Tongue (tissue), 2 donors: Measurements from ENCODE around the gene MAB21L2. TPM values are rescaled to one million over a fixed set of nuclear protein-coding genes. Genes with fewer than 3 reads are reported as not detected.
"Not testable (repeated sequence)": the region's sequence is repeated elsewhere in the genome, so short reads cannot be mapped to it uniquely, and the experiment has no call there.

Experiments used
- DNase-seq: peaks from one replicate; pipeline ENCODE4 v3.0.0-alpha.2; 2015
- total RNA-seq: library from RNA; depleted of rRNA; stranded (reverse); fragments of >200 nt; gene quantifications from one replicate; pipeline ENCODE4 v1.2.3, GENCODE V29; 2014

Gene MAB21L2
- total RNA-seq: 0.10 TPM

DNA sequence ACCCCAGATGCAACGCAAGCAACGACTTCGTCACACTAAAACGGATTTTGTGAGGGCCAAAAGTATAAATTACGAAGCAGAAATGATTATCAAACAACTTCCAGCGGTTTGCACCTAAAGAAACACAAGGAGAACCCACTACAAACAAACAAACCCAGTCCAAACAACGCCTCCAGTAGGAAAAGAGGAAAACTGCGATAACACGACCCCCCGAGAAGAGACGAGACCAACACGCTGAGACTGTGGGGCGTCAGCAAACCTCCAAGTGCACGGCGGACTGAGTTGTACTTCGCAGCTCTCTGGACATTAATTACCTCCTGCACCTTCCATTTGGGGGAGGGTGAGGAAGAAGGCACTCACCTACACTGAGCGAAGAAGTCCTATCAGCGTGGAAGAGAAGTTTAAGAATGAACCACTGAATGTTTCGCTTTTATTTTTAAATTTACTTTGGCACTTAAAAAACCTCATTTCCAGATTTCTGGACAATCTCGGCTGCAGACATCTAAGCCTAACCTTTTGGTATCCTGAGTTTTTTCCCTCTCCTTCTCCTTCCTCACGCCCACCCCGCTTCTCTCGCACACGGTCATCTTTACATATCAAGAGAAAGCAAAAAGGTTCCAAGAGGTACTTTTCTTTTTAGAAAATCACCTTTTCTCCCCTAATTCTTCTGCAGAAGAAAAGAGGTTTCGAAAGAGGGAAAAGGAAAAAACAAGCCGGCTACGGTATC, at the start of gene MAB21L2:
TSS of gene MAB21L2 (plus strand) at position 6 of the 727 bp plus-strand sequence. CDS start 879 bp downstream, outside the sequence.
- DNase-seq: no peak

DNA sequence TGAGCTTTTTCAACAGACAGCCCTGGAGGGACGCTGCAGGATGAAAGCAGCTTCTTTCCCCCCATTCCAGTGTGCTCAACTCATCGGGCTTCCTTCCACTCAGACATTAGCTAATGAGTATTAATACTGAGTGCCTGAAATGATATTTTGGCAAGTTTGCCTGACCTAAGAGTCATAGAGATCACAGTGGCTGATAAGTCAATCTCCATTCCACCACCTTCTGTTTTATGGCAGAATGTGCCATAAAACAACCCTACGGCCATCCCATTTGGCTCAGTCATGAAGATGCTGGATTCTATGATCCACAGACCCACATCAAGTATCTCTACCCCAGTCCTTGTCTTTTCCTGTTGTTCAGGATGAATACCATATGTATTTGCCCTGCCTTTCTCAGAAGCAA, 48.3 kb upstream of the MAB21L2 start:
- no peak for DNase-seq

DNA sequence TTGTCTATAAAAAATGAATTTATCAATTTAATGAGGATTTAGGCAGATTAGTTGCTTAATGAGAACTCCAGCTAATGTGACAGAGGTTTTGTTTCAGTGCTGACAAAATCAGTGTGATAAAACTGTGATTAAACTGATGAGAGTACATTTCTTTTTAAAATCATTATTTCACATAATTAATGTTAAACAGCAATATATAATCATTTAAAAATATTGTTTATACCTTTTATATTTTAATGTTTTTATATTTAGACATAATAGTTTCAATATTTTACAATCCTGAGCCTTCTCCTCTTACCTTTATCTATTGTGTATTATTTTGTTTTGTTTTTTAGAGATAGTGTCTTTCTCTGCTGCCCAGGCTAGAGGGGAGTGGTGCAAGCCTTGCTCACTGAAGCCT, 47.1 kb upstream of the MAB21L2 start:
- no peak for DNase-seq

DNA sequence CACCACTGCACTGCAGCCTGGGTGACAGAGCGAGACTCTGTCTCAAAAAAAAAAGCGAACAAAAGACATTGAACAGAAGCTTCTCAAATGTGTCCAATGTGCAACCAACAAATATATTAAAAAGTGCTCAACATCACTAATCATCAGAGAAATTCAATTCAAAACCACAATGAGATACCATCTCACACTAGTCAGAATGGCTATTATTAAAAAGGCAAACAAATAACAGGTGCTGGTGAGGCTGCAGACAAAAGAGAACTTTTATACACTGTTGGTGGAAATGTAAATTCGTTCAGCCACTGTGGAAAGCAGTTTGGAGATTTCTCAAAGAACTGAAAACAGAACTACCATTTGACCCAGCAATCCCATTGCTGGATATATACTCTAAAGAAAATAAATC, 44.0 kb upstream of the MAB21L2 start:
- not testable (repeated sequence) for DNase-seq

DNA sequence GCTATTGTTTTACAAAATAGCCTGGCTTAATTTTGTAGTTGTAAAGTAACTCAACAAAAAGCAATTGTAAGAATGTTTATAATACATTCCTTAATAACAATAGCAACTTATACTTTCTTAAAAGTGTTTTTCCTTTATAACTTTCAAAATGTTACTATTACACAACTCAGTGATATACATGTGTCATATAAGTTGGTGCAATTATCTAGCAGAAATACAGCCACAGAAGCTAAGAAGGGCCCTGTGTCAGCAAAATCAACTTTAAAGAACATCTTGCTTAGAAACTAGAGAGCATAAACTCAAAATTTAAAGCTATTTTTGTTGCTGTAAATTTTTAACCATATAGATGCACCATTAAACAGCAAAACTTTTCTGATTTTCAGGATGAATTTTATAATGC, 41.4 kb upstream of the MAB21L2 start:
- no peak for DNase-seq

DNA sequence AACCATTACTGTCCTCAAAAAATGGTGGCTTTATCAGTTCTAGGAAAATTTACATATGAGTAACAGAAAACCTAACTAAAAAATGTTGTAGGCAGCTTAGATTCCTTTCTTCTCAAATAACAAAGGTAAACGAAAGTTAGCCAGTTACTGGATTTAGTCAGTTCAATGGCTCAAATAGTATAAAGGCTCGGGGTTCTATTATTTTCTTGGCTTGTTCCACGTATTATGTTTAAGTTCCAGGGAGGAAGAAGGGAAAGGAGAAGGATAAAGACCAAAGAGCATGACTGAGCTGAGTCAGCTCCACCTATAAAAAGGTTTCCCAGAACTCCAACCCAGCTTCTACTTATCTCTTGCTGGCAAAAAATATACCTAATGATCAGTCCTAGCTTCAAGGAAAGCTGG, 41.0 kb upstream of the MAB21L2 start:
- DNase-seq: no peak

DNA sequence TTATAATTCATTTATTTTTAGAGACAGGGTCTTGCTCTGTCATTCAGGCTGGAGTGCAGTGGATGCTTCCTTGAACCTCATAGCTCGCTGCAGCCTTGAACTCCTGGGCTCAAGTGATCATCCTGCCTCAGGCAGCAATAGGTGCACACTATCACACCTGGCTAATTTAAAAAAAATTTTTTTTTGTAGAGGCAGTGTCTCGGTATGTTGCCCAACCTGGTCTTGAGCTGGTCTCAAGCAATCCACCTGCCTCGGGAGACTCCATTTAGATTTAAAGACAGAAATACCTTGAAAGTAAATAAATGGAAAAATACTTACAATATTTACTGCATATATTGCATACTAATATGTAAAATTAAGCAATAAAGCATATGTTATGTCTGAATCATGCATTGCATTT, 40.3 kb upstream of the MAB21L2 start:
- no peak for DNase-seq

DNA sequence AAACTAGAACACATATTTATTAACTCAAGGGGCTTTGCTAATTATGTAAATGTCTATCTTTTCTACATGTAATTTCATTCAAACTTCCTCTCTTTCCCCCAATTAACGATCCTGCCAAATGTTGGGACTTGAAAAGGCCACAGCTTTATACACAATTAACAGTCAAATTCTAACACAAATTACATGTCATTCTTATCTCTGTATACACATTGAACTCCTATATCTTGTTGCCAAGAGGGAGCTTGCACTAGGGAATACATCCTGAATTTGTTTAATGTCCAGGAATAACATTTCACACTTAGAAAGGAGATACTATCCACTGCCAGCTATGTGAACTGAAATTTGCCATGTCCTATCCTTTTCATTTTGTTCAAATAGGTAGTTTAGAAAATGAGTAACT, 38.9 kb upstream of the MAB21L2 start:
- no peak for DNase-seq

DNA sequence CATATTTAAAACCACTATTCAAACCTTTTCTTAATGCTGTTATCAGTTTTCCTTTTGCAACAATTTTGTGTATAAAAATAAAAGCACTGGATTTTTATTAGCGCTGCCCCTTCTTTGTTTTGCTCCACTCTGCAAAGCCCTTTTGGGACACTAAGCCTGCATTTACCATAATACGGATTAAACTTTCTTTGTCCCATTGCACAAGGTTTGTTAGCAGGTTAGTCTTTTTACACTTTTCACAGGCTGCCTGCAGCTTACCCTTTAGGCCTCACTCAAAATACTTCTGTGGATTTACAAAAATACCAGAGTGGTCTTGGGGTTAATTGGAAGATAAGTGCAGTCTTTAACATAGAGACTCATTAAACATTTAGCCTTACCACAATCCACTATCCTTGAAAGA, 35.7 kb upstream of the MAB21L2 start:
- DNase-seq: no peak

DNA sequence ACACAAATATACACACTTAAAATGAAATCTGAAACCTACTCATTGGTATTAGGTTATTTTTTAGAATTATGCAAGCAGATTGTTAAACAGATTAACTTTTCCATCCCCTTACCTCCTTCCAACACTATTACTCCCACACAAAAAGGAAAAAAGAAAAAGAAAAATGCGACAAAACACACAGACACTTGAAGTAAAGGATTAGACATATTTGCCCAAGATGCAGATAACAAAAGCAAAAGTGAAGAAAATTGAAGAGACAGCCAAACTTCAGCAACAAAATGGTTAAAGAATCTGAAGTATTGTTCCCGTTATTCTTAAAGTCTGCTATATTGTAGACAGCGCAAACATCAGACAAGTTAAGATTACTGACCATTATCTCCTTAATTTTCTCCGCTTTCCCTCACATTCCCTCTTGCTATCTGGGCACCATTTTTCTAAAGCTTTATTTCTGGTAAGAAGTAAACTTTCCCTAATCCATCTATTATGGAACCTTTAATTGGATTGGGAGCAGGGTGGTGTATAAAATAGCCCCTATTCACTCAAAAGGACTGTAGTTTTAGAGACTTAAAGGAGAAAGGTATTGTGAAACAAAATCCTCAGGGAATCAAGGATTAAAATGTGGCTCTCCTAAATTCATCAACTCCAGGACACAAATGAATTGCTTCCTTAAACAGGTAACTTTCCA, 34.7 kb upstream of the MAB21L2 start:
- DNase-seq: no peak

DNA sequence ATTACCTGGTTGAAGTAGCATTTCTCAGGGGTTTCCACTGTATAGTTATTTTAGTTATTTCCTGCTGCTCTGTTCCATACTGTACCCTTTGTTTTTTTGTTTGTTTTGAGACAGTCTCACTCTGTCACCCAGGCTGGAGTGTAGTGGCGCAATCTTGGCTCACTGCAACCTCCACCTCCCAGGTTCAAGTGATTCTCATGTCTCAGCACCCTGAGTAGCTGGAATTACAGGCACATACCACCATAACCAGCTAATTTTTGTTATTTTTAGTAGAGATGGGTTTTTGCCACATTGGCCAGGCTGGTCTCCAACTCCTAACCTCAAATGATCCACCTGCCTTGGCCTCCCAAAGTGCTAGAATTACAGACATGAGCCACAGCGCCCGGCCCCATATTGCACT, 24.1 kb upstream of the MAB21L2 start:
- DNase-seq: not testable (repeated sequence)

DNA sequence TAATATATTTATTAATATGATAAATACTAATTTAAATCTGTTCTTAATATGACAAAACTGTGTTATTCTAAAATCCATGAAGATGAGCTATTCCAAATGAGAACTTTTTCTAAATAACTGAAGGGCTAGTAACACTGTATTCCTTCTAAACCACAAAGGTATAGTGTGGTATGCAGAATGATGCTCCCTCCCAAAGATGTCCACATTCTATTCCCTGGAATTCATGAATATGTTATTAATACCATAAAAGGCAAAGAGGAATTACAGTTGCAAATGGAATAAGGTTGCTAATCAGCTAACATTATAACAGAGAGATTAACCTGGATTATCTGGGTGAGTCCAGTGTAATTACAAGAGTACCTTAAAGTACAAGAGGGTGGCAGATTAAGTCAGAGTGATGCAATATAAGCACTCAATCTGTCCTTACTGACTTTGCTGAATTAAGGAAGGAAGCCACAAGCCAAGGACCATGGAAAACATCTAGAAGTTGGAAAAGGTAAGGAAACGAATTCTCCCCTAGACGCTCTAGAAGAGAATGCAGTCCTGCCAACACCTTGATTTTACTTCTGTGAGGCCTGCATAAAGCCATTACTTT, 20.7 kb upstream of the MAB21L2 start:
- DNase-seq: no peak

DNA sequence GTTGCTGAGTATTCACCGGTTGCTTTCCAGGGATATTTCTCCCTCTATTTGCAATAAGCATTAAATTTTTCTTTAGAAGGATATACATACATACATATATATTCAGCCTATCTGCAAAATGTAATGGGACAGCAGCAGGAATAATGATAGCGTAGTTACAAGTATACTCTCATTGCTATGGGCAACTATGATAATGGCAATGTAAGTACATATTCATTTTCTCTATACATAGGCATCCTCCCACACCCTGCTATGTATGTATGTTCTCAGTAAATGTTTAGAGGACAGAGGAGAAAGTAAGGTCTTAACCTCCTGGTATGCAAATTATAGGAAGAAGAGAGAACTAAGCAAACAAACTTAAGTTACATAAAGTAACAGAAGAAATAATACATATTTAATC, 19.7 kb upstream of the MAB21L2 start:
- no peak for DNase-seq

DNA sequence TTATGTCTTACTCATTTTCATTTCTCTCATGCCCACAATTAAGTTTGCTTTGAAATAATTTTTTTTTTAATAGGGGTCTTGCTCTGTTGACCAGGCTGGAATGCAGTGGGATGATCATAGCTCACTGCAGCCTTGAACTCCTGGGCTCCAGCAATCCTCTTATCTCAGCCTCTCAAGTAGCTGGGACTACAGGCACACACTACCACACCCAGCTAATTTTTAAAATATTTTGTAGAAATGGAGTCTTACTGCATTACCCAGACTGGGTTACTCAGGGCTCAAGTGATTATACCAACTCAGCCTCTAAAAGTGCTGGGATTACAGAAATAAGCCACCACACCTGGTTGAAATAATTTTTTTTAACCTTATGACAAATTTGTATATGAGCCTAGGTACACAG, 19.2 kb upstream of the MAB21L2 start:
- DNase-seq: no peak

DNA sequence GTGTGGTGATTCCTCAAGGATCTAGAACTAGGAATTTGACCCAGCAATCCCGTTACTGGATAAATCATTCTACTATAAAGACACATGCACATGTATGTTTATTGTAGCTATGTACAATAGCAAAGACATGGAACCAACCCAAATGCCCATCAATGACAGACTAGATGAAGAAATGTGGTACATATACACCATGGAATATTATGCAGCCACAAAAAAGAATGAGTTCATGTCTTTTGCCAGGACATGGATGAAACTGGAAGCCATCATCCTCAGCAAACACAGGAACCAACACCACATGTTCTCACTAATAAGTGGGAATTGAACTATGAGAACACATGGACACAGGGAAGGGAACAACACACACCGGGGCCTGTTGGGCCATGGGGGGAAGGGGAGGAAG, 17.0 kb upstream of the MAB21L2 start:
- DNase-seq: not testable (repeated sequence)

DNA sequence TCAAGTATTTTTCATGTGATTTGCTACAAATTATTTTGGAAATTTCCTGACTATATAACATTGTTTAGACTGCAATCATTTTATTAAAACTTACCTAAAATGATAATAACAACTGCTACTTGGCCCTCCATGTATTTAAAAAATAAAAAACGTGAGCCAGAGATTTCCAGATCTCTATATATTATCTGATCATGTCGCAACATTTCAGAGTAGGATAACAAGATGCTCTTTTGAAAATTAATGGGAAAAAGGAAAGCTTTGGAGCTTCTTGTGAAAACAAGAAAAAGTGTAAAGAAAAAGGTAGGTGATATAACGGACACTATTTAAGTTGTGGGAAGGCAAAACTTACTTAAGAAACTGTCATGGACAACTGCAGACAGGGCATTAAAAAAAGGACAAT, 14.9 kb upstream of the MAB21L2 start:
- DNase-seq: no peak

DNA sequence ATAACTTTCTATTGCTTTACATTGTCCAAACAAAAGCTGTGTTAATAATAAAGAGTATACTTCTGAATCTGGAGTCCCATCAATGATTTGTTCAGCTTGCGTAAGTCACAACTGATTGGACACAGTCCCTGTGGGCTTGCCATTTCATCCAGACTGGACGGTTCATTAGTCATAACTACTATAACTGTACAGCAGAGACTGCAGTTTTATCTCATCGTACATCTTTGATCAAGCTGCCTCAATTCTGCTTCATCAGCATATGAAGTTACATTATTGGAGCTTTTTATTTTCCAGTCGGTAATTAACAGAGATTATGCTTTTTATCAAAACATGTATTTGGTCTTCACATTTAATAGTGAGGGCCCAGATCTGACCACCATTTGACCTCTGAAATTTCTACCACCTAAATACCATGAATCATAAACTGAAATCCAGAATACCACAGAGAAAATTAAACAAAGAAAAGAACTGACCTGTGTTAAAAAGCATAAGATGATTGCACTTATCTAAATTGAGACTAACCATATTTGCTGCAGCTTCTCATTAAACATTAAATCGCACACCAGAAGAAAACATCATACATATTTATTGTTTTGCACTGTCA, 12.5 kb upstream of the MAB21L2 start:
- DNase-seq: no peak

DNA sequence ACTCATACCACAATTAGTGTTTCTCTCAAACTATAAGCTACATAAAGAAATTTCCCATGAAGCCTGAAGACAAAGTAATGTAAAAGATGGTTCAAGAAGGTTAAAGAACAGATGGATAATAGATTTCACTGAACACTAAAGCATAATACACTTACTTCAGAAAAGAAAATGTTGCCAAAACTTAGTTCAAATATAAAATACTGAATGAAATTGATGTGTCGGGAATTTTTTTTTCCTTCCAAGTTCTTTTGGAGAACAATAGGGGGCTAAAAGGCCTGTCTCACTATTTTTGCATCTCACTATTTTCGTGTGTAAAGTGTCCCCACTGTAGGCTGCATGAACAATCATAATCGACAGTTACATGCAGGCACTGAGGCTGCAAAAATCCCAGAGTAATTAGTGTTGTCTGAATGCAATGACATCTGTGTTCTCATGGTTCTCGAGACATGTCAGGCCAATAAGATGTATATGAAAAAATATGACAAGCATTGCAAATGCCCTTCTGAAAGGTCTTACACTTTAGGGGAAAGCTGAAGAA, 11.9 kb upstream of the MAB21L2 start:
- no peak for DNase-seq

DNA sequence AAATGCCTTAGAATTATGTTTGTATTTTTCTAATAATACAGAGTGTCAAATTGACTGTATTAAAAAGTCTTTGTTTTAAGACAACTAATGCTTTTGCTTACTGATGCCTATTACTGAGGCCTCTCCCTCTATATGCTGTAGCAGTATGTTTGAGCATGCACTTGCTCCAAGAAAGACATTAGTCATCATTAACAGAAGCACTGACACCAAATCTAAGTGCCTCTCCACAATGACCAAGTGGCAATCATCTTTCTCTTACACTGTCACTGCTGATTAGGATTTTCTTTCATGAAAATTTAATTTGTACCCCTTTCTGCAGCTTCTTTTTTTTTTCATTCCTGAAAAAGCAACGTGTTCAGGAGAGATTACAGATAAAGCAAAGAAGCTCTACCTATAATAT, 11.1 kb upstream of the MAB21L2 start:
- no peak for DNase-seq

DNA sequence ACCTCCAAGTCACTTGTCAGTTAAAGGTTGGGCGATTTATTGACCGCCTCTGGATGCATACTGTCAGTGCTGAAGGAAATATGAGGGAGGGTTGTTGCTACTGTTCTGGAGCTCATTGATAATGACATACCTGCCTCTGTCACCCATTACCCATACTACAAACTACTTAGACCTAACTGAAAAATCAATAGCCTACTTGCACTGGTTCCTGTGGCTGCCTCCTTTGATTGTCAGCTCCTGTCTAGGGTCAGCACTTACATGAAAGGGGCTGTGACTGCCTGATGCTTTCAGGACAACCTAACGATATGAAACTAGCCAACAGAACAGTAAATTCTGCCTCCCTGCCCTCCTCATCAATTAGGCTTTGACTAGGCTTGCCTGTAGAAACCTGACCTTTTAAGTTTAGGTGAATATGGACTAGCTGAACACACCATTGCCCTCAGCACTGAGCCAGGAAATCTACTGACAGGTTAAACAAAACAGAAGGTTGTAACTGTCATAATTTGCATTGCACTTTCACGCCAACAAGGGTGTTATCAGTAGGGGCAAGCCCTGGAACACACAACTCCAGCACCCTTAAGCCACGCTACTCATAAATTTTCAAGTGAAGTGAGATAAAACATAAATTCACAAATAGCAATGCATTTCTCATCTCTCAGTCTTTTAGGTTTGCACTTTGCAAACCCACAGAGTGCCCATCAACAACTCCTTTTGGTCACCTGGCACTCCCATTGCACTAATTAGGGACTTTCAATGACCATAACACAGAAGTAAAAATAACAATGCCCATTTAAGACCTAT, 9.0 kb upstream of the MAB21L2 start:
- no peak for DNase-seq

DNA sequence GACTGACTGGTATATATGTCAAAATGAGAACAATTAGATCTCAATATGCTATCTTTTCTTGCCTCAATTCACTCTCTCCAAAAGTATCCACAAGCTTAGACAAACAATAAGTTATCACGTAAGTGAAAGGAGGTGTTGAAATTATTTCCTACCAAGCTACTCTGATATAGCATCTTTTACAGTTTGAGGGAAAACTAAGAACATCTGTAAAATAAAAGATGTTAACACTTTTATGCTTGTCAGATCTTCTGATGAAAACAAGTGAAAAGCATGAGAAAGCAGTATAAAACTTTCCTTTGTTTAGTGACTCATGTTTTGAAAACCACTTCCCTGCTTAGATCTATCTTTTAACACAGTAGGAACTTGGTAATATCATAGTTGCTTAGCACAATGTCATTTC, 8.4 kb upstream of the MAB21L2 start:
- DNase-seq: no peak

DNA sequence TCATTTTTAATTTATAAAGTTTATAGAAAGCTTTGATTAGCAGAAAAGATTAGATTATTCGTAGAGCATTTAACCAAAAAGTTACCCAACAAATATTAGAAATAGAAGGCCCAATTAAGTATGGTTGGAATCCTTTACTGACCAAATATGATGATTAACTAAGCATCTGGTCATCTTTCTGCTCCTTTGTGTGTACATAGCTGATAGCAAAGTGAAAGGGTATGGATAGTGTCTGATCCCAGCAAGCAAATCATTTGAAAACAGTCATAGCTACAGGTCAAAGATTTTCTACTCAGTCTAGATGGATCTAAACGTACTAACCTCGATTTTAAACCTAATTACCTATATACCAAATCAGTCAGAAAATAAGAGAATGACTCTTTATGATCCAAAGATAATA, 7.3 kb upstream of the MAB21L2 start:
- DNase-seq: no peak
